ENCODE results near the gene TTLL3.
A peak's percentile ranks its signal among the peaks of the same experiment; 100 is the strongest.

The TTLL3 gene

GRCh38 chr3:9808345-9809037 lies 1.6 kb upstream of the TTLL3 start:
- TF ChIP-seq CREB5 (CRISPR knock-in tag; IDR thresholded peaks at IDR 0.05; ENCODE audit: low read depth) (no peak), ESRRG (CRISPR knock-in tag; IDR thresholded peaks at IDR 0.05) (no peak), OSR1 (CRISPR knock-in tag; IDR thresholded peaks at IDR 0.05) (no peak), CSDC2 (CRISPR knock-in tag; IDR thresholded peaks at IDR 0.05) (no peak), RARB (CRISPR knock-in tag; IDR thresholded peaks at IDR 0.05) (no peak), ZFP30 (CRISPR knock-in tag; IDR thresholded peaks at IDR 0.05) (no peak), ZNF70 (CRISPR knock-in tag; IDR thresholded peaks at IDR 0.05) (no peak), ZNF565 (CRISPR knock-in tag; conservative IDR thresholded peaks at IDR 0.05; ENCODE audit: low read depth) (no peak), ZNF8 (CRISPR knock-in tag; IDR thresholded peaks at IDR 0.05) (no peak), BACH2 (CRISPR knock-in tag; IDR thresholded peaks at IDR 0.05; ENCODE audit: borderline replicate concordance) (no peak), SNAI2 (CRISPR knock-in tag; IDR thresholded peaks at IDR 0.05) (no peak)
- peak; percentile 67 for ATAC-seq

- ATAC-seq: peak; percentile 13
- TF ChIP-seq ARNTL (CRISPR knock-in tag; IDR thresholded peaks at IDR 0.05; ENCODE audit: borderline replicate concordance, low read depth) (no peak), CREB5 (CRISPR knock-in tag; IDR thresholded peaks at IDR 0.05; ENCODE audit: low read depth) (no peak), POU6F1 (CRISPR knock-in tag; IDR thresholded peaks at IDR 0.05; ENCODE audit: borderline replicate concordance, low read depth) (no peak), ZFP3 (CRISPR knock-in tag; IDR thresholded peaks at IDR 0.05) (no peak)
Observed at GRCh38 chr3:9809239-9809614, 835 bp upstream of the TTLL3 start.

DNA sequence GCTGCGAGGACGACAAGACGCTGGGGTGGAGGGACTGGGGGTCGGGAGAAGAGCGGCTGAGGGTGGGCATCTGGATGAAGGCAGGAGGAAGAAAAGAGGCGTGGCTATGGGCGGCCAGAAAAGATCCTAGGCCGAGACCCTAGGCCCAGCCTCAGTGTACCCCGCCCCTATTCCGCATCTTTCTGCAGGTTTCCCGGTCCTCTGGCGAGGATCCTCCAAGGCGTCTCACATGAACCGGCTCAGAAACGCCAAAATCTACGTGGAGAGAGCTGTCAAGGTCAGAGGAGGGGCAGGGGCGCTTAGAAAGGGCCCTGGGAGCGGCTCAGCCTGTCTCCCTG lies 340 bp downstream of the TTLL3 start:
- no peak; the same call in 2 of the 3 replicates for ATAC-seq
- TF ChIP-seq PPARA (CRISPR knock-in tag; IDR thresholded peaks at IDR 0.05; ENCODE audit: borderline replicate concordance): no peak

- ATAC-seq: no peak
- TF ChIP-seq ZNF565 (CRISPR knock-in tag; conservative IDR thresholded peaks at IDR 0.05; ENCODE audit: low read depth): no peak
- TF ChIP-seq ARNTL (CRISPR knock-in tag; IDR thresholded peaks at IDR 0.05; ENCODE audit: borderline replicate concordance, low read depth): no peak
Observed at GRCh38 chr3:9810846-9811245, 784 bp downstream of the TTLL3 start.

- no peak for ATAC-seq
- TF ChIP-seq ZNF565 (CRISPR knock-in tag; conservative IDR thresholded peaks at IDR 0.05; ENCODE audit: low read depth) (no peak), TOX (CRISPR knock-in tag; IDR thresholded peaks at IDR 0.05; ENCODE audit: borderline replicate concordance) (no peak), ZNF8 (CRISPR knock-in tag; IDR thresholded peaks at IDR 0.05) (no peak), ZC3H10 (CRISPR knock-in tag; IDR thresholded peaks at IDR 0.05) (no peak), ARNTL (CRISPR knock-in tag; IDR thresholded peaks at IDR 0.05; ENCODE audit: borderline replicate concordance, low read depth) (no peak), ZNF70 (CRISPR knock-in tag; IDR thresholded peaks at IDR 0.05) (no peak), PPARA (CRISPR knock-in tag; IDR thresholded peaks at IDR 0.05; ENCODE audit: borderline replicate concordance) (no peak), POU6F1 (CRISPR knock-in tag; IDR thresholded peaks at IDR 0.05; ENCODE audit: borderline replicate concordance, low read depth) (no peak), ESRRG (CRISPR knock-in tag; IDR thresholded peaks at IDR 0.05) (no peak), ZFP30 (CRISPR knock-in tag; IDR thresholded peaks at IDR 0.05) (no peak)
- TF ChIP-seq, protein P1, sequence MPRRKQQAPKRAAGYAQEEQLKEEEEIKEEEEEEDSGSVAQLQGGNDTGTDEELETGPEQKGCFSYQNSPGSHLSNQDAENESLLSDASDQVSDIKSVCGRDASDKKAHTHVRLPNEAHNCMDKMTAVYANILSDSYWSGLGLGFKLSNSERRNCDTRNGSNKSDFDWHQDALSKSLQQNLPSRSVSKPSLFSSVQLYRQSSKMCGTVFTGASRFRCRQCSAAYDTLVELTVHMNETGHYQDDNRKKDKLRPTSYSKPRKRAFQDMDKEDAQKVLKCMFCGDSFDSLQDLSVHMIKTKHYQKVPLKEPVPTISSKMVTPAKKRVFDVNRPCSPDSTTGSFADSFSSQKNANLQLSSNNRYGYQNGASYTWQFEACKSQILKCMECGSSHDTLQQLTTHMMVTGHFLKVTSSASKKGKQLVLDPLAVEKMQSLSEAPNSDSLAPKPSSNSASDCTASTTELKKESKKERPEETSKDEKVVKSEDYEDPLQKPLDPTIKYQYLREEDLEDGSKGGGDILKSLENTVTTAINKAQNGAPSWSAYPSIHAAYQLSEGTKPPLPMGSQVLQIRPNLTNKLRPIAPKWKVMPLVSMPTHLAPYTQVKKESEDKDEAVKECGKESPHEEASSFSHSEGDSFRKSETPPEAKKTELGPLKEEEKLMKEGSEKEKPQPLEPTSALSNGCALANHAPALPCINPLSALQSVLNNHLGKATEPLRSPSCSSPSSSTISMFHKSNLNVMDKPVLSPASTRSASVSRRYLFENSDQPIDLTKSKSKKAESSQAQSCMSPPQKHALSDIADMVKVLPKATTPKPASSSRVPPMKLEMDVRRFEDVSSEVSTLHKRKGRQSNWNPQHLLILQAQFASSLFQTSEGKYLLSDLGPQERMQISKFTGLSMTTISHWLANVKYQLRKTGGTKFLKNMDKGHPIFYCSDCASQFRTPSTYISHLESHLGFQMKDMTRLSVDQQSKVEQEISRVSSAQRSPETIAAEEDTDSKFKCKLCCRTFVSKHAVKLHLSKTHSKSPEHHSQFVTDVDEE (CRISPR knock-in tag; IDR thresholded peaks at IDR 0.05): no peak
- TF ChIP-seq, protein P2, sequence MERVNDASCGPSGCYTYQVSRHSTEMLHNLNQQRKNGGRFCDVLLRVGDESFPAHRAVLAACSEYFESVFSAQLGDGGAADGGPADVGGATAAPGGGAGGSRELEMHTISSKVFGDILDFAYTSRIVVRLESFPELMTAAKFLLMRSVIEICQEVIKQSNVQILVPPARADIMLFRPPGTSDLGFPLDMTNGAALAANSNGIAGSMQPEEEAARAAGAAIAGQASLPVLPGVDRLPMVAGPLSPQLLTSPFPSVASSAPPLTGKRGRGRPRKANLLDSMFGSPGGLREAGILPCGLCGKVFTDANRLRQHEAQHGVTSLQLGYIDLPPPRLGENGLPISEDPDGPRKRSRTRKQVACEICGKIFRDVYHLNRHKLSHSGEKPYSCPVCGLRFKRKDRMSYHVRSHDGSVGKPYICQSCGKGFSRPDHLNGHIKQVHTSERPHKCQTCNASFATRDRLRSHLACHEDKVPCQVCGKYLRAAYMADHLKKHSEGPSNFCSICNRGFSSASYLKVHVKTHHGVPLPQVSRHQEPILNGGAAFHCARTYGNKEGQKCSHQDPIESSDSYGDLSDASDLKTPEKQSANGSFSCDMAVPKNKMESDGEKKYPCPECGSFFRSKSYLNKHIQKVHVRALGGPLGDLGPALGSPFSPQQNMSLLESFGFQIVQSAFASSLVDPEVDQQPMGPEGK (CRISPR knock-in tag; IDR thresholded peaks at IDR 0.05; ENCODE audit: borderline replicate concordance): no peak
Observed at GRCh38 chr3:9812870-9813483, 2.9 kb downstream of the TTLL3 start.
